Measurements from ENCODE around the gene ABL1.

The ABL1 gene

DNA sequence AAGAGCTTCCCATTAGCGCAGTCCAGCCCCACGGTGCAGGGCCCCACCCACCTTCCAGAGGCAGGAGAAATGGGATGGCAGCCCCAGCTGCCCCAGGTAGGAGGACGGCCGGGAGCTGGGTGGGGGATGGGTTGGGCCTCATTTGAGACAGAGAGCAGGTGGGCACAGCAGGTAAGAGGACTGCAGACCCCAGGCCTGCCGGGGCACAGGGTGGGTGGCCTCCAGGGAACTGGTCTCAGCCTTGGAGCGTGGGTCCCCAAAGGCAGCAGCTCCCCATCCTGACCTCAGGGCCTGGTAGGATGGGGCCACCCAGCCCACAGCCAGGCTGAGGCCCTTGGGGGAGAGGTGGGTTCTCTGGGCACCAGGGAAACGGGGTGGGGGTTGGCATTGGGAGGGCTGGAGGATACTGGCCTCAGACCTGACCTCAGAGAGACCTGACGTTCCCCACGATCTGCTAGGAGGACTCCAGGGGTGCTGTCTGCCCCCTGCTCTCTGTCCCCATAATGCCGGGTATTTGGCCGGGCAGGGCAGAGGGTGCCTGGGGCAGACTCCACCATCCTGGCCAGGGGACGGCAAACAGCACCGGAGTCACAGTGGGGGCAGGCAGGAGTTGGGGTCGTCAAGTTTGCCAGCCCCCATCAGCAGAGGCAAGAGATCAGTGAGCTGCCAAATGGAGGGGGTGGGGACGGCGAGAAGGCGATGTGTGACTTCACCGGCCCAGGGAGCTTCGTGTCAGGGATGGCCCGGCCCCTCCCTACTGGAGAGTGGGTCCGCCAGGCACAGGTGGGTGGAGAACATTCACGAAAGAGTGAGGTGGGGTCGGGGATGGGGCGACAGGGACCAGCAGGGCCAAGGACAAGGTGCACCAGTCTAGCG is 68.4 kb downstream of the ABL1 start:
- Histone ChIP-seq H2AFZ (ENCODE audit: low read depth, low read length, severe bottlenecking) (no peak overlapping the region), H3K27me3 (ENCODE audit: low read length) (no peaks in the 10 kb centered on the region), H3K27ac (ENCODE audit: low read depth, low read length) (no peak overlapping the region), H4K20me1 (ENCODE audit: low read depth, low read length) (no peaks in the 10 kb centered on the region), H3K9me2 (replicated peaks; ENCODE audit: insufficient read depth, low read length) (no peaks in the 10 kb centered on the region), H3K36me3 (ENCODE audit: low read length) (no peaks in the 10 kb centered on the region), H3K4me3 (ENCODE audit: insufficient read depth, low read length, poor library complexity, severe bottlenecking) (no peak overlapping the region), H3K9ac (ENCODE audit: low read length) (no peak overlapping the region), H3K79me2 (ENCODE audit: insufficient read depth, low read length) (no peaks in the 10 kb centered on the region), H3F3A (ENCODE audit: insufficient read depth) (no peaks in the 10 kb centered on the region), H3K9me3 (ENCODE audit: insufficient read depth, low read length) (no peaks in the 10 kb centered on the region), H3K4me2 (ENCODE audit: low read depth, low read length, poor library complexity, severe bottlenecking) (no peak overlapping the region)
- TF ChIP-seq EZH2phosphoT487 (conservative IDR thresholded peaks at IDR 0.05; ENCODE audit: low read length) (no peak), CTCF (IDR thresholded peaks at IDR 0.05; ENCODE audit: insufficient read depth, low read length, poor library complexity, severe bottlenecking) (no peak)

GRCh38 chr9:130904070-130905044 is 69.3 kb downstream of the ABL1 start:
- Histone ChIP-seq H3K27ac (ENCODE audit: low read depth, low read length) (no peak overlapping the region), H4K20me1 (ENCODE audit: low read depth, low read length) (no peaks in the 10 kb centered on the region), H3K4me2 (ENCODE audit: low read depth, low read length, poor library complexity, severe bottlenecking) (no peak overlapping the region), H3F3A (ENCODE audit: insufficient read depth) (no peaks in the 10 kb centered on the region), H3K27me3 (ENCODE audit: low read length) (no peaks in the 10 kb centered on the region), H3K4me3 (ENCODE audit: insufficient read depth, low read length, poor library complexity, severe bottlenecking) (no peak overlapping the region), H3K36me3 (ENCODE audit: low read length) (no peaks in the 10 kb centered on the region), H3K9me3 (ENCODE audit: insufficient read depth, low read length) (no peaks in the 10 kb centered on the region), H3K9me2 (replicated peaks; ENCODE audit: insufficient read depth, low read length) (no peaks in the 10 kb centered on the region), H3K9ac (ENCODE audit: low read length) (no peak overlapping the region), H3K79me2 (ENCODE audit: insufficient read depth, low read length) (no peaks in the 10 kb centered on the region), H2AFZ (ENCODE audit: low read depth, low read length, severe bottlenecking) (no peak overlapping the region)
- TF ChIP-seq EZH2phosphoT487 (conservative IDR thresholded peaks at IDR 0.05; ENCODE audit: low read length) (no peak), CTCF (IDR thresholded peaks at IDR 0.05; ENCODE audit: insufficient read depth, low read length, poor library complexity, severe bottlenecking) (no peak)

GRCh38 chr9:130905125-130905901 is 70.3 kb downstream of the ABL1 start:
- no peaks in the 10 kb centered on the region for H3K27me3 ChIP-seq (ENCODE audit: low read length)
- no peaks in the 10 kb centered on the region for H4K20me1 ChIP-seq (ENCODE audit: low read depth, low read length)
- no peaks in the 10 kb centered on the region for H3K36me3 ChIP-seq (ENCODE audit: low read length)

More at GRCh38 chr9:130905125-130905901, 70.3 kb downstream of the ABL1 start:
- no peaks in the 10 kb centered on the region for H3K79me2 ChIP-seq (ENCODE audit: insufficient read depth, low read length)
- TF ChIP-seq CTCF (IDR thresholded peaks at IDR 0.05; ENCODE audit: insufficient read depth, low read length, poor library complexity, severe bottlenecking) (no peak), EZH2phosphoT487 (conservative IDR thresholded peaks at IDR 0.05; ENCODE audit: low read length) (no peak)
- H3F3A ChIP-seq (ENCODE audit: insufficient read depth), result no peaks in the 10 kb centered on the region
- no peak overlapping the region for H2AFZ ChIP-seq (ENCODE audit: low read depth, low read length, severe bottlenecking)
- H3K9me3 ChIP-seq (ENCODE audit: insufficient read depth, low read length), result no peaks in the 10 kb centered on the region
- H3K9me2 ChIP-seq (replicated peaks; ENCODE audit: insufficient read depth, low read length), result no peaks in the 10 kb centered on the region
- no peak overlapping the region for H3K4me2 ChIP-seq (ENCODE audit: low read depth, low read length, poor library complexity, severe bottlenecking)
- H3K27ac ChIP-seq (ENCODE audit: low read depth, low read length), result no peak overlapping the region
- H3K4me3 ChIP-seq (ENCODE audit: insufficient read depth, low read length, poor library complexity, severe bottlenecking), result no peak overlapping the region
- H3K9ac ChIP-seq (ENCODE audit: low read length), result no peak overlapping the region

Measured in SU-DHL-6 (cell line).